NB4 (cell line): ENCODE results near the gene SETD9.

Experiments
- CTCF ChIP-seq: IDR thresholded peaks from one replicate; pipeline ENCODE4 v1.5.1; 2012; ENCODE audit warnings: low read depth, low read length
- MAX ChIP-seq: IDR thresholded peaks from 2 replicates; pipeline ENCODE4 v1.6.1; 2011; ENCODE audit warnings: low read depth, low read length
- MYC ChIP-seq: IDR thresholded peaks from 2 replicates; pipeline ENCODE4 v1.6.1; 2011; ENCODE audit warnings: low read depth, low read length
- POLR2A ChIP-seq: IDR thresholded peaks from 2 replicates; pipeline ENCODE4 v1.6.1; 2011; ENCODE audit warnings: mild to moderate bottlenecking; ENCODE audit not compliant: insufficient read length; ENCODE audit errors: extremely low read depth

GRCh38 chr5:56919942-56920662 is 10.7 kb downstream of the SETD9 start:
- TF ChIP-seq POLR2A = no peak
- no peak for TF ChIP-seq CTCF
- TF ChIP-seq MAX = no peak
- no peak for TF ChIP-seq MYC
